H1 (cell line): ENCODE data around the gene IRAK3. TPM values are rescaled to one million over a fixed set of nuclear protein-coding genes. Genes with fewer than 3 reads are reported as not detected.

Experiments
- ASH2L ChIP-seq: fragments of 200-600, 300-600 bp; sonication (generic); IDR thresholded peaks from one replicate; pipeline ENCODE4 v1.7.1; 2017; ENCODE audit warnings: low read length
- CBX8 ChIP-seq: fragments of 300-800, 300-1000 bp; sonication (generic); IDR thresholded peaks from 2 replicates; pipeline ENCODE4 v1.7.1; 2016; ENCODE audit warnings: low read depth, low read length, borderline replicate concordance
- CREB1 ChIP-seq: IDR thresholded peaks from 2 replicates; pipeline ENCODE4 v1.6.1; 2012; ENCODE audit warnings: inconsistent platforms
- PHF8 ChIP-seq: fragments of 200-600 bp; sonication (generic); conservative IDR thresholded peaks from 2 replicates; pipeline ENCODE4 v1.7.1; 2012; ENCODE audit warnings: low read depth, mild to moderate bottlenecking, inconsistent platforms, low read length, moderate library complexity
- SIX5 ChIP-seq: IDR thresholded peaks from 2 replicates; pipeline ENCODE4 v1.6.1; 2011; ENCODE audit warnings: mild to moderate bottlenecking, low read depth, low read length
- TBP ChIP-seq: IDR thresholded peaks from 2 replicates; pipeline ENCODE4 v1.6.1; 2011; ENCODE audit warnings: low read depth, low read length, improper control_type of control experiment
- polyA plus RNA-seq, 7 experiments: library from polyadenylated mRNA; depleted of rRNA in 3 of 7; stranded (reverse) in 5 of 7; unstranded in 2 of 7; fragments of >200 nt in 5 of 7; fragments of 200-250 nt in 2 of 7; gene quantifications; 1 replicate in 5 of 7; 2 replicates in 1 of 7; 4 replicates in 1 of 7; pipeline versions ENCODE4 v1.2.1 to v1.2.3, GENCODE V29; 2011 to 2013; ENCODE audit warnings: missing spikeins in 2 of 7, mixed read lengths in 2 of 7
- total RNA-seq: library from RNA; stranded (reverse); fragmentation: NEBNext Ultra II Directional; extraction: Animal tissue kit (Norgen Biotek cat#: 25700); gene quantifications from 2 replicates; pipeline ENCODE4 v1.2.1, GENCODE V29; 2021

Gene IRAK3
- total and polyA plus RNA-seq, 2 of the 8 experiments (the other 6 are each of a cell fraction or from before 2014, with no cell fraction given): 0.51 to 2.2 TPM

- TF ChIP-seq TBP (no peak), CREB1 (no peak), SIX5 (no peak), PHF8 (no peak), CBX8 (no peak), ASH2L (no peak)
Measured at GRCh38 chr12:66139328-66139727, 49.7 kb upstream of the IRAK3 start (continued).
